ENCODE data around the gene EXOC4. TPM values are rescaled to one million over a fixed set of nuclear protein-coding genes. Genes with fewer than 3 reads are reported as not detected.

Gene EXOC4
- total RNA-seq, 1 donor from 2014 or later: 51.6 TPM

- Histone ChIP-seq H3K36me3 (ENCODE audit: control insufficient read depth, insufficient read depth, low read length) (no peaks in the 10 kb centered on the region), H3K4me3 (ENCODE audit: low read depth, low read length) (no peak overlapping the region), H3K27me3 (ENCODE audit: control insufficient read depth, insufficient read depth, low read length) (no peaks in the 10 kb centered on the region)
- DNase-seq (ENCODE audit: low read depth): peak; percentile 77
- TF ChIP-seq CTCF (IDR thresholded peaks at IDR 0.05; ENCODE audit: insufficient read depth, low read length, poor library complexity, severe bottlenecking): no peak
Observed at GRCh38 chr7:133491846-133492652, 239.2 kb downstream of the EXOC4 start.

DNA sequence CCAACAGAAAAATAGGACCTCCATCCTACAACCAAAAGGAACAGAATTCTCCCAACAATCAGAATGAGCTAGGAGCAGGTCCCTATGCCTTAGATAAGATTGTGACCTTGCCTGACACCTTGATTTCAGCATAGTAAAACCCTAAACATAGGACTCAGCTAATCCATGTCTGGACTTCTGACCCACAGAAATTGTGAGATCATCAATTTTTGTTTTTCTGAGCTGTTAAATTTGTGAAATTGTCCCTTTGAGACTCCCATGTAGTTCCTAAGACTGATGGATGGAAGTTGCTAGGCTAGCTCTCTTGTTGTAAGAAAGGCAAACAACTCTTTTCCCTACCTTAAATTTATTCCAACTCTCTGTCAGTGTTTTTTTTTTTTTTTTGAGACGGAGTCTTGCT lies 244.2 kb downstream of the EXOC4 start:
- Histone ChIP-seq H3K4me3 (ENCODE audit: low read depth, low read length) (no peak overlapping the region), H3K27me3 (ENCODE audit: control insufficient read depth, insufficient read depth, low read length) (no peaks in the 10 kb centered on the region), H3K36me3 (ENCODE audit: control insufficient read depth, insufficient read depth, low read length) (no peaks in the 10 kb centered on the region)
- no peak for DNase-seq (ENCODE audit: low read depth)
- no peak for TF ChIP-seq CTCF (IDR thresholded peaks at IDR 0.05; ENCODE audit: insufficient read depth, low read length, poor library complexity, severe bottlenecking)

DNA sequence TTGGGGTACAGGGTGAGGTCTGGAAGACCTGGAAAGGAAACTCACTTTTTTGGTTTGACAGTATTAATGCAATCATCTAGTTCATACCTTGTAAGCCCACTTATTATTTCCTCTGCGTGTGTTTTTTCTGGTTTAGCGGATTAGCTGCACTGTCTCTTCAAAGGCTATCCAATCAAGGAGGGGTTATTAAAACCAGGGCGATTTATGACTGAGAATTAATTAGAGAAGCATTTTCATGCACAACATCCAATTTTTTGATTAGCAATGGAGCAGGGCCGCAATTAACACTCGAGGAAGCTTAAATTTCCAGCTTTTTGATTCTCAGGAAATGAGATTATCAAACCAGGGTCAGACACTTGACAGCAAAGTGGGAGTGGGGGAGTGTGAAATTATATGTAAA lies 248.9 kb downstream of the EXOC4 start:
- Histone ChIP-seq H3K4me3 (ENCODE audit: low read depth, low read length) (no peak overlapping the region), H3K36me3 (ENCODE audit: control insufficient read depth, insufficient read depth, low read length) (no peaks in the 10 kb centered on the region), H3K27me3 (ENCODE audit: control insufficient read depth, insufficient read depth, low read length) (no peaks in the 10 kb centered on the region)
- no peak for DNase-seq (ENCODE audit: low read depth)
- no peak for TF ChIP-seq CTCF (IDR thresholded peaks at IDR 0.05; ENCODE audit: insufficient read depth, low read length, poor library complexity, severe bottlenecking)

DNA sequence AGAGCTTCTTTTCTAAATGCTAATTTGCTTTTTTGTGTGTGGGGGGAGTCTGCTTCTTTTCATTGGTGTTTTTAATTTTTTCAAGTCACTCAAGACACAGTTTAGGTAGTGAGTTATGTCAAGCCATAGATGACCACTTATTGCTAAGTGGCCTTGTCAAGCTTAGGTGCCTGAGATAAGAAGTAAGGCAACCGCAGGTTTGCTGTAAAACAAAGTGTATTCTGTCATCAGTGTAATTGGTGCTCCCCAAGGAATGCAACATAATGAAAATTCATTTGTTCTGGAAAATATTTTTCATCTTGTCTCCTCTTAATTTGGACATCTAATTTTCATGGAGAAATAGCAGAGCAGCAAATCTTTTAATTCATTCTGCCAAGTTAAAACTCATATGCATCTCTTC lies 249.6 kb downstream of the EXOC4 start:
- H3K27me3 ChIP-seq (ENCODE audit: control insufficient read depth, insufficient read depth, low read length): no peaks in the 10 kb centered on the region
- no peaks in the 10 kb centered on the region for H3K36me3 ChIP-seq (ENCODE audit: control insufficient read depth, insufficient read depth, low read length)
- no peak overlapping the region for H3K4me3 ChIP-seq (ENCODE audit: low read depth, low read length)
- DNase-seq (ENCODE audit: low read depth): no peak
- TF ChIP-seq CTCF (IDR thresholded peaks at IDR 0.05; ENCODE audit: insufficient read depth, low read length, poor library complexity, severe bottlenecking): no peak

DNA sequence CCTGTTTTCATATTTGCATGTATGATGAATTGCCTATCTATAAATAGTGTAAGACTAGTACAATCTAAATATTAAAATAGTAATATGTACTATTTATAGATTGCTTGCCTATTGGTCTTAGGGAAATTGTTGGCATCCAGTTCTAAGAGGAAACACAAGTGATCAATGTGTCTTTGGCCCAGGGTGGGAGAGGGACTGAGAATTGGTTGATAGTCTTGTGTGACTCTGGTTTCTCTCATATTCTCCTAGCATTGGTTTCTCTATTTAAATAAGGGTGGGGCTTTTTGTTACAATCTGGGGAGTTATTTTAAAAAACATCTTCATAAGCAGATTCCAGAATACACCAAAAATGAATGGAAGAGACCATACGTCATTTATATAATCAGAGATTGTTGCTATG lies 250.1 kb downstream of the EXOC4 start:
- no peak for DNase-seq (ENCODE audit: low read depth)
- no peak for TF ChIP-seq CTCF (IDR thresholded peaks at IDR 0.05; ENCODE audit: insufficient read depth, low read length, poor library complexity, severe bottlenecking)
- H3K4me3 ChIP-seq (ENCODE audit: low read depth, low read length): no peak overlapping the region

GRCh38 chr7:133504825-133505224 lies 251.9 kb downstream of the EXOC4 start:
- no peaks in the 10 kb centered on the region for H3K36me3 ChIP-seq (ENCODE audit: control insufficient read depth, insufficient read depth, low read length)
- H3K27me3 ChIP-seq (ENCODE audit: control insufficient read depth, insufficient read depth, low read length): no peaks in the 10 kb centered on the region
- no peak for TF ChIP-seq CTCF (IDR thresholded peaks at IDR 0.05; ENCODE audit: insufficient read depth, low read length, poor library complexity, severe bottlenecking)
- DNase-seq (ENCODE audit: low read depth): no peak
- no peak overlapping the region for H3K4me3 ChIP-seq (ENCODE audit: low read depth, low read length)

More for the DNA sequence above, 250.1 kb downstream of the EXOC4 start:
- Histone ChIP-seq H3K36me3 (ENCODE audit: control insufficient read depth, insufficient read depth, low read length) (no peaks in the 10 kb centered on the region), H3K27me3 (ENCODE audit: control insufficient read depth, insufficient read depth, low read length) (no peaks in the 10 kb centered on the region)
